Panc1 (cell line): ENCODE results near the gene GNG3.

ENCODE experiments used
- CTCF ChIP-seq: fragments of 450-650 bp; IDR thresholded peaks from 2 replicates; pipeline ENCODE4 v1.5.1; 2017; ENCODE audit warnings: mild to moderate bottlenecking
- POLR2AphosphoS5 ChIP-seq: IDR thresholded peaks from 2 replicates; pipeline ENCODE4 v1.6.1; 2012; ENCODE audit warnings: mild to moderate bottlenecking, low read depth, low read length, moderate library complexity
- REST ChIP-seq, 2 experiments: IDR thresholded peaks; 2 replicates each; pipeline ENCODE4 v1.6.1; 2011 to 2012; ENCODE audit warnings: low read depth in 2 of 2, control low read depth in 1 of 2, low read length in 1 of 2, mild to moderate bottlenecking in 1 of 2, moderate library complexity in 1 of 2; ENCODE audit not compliant: insufficient read depth in 1 of 2
- SIN3A ChIP-seq: IDR thresholded peaks from 2 replicates; pipeline ENCODE4 v1.6.1; 2012; ENCODE audit warnings: low read depth, mild to moderate bottlenecking, low read length, moderate library complexity, borderline replicate concordance; ENCODE audit not compliant: insufficient read depth
- TCF7L2 ChIP-seq: IDR thresholded peaks from 2 replicates; pipeline ENCODE4 v1.6.1; 2011; ENCODE audit warnings: mild to moderate bottlenecking, low read depth, low read length, inconsistent platforms

- TF ChIP-seq REST (IDR thresholded peaks at IDR 0.05; ENCODE audit: insufficient read depth in 1 of 2, low read depth in 2 of 2, low read length in 1 of 2) (no peak), CTCF (no peak), SIN3A (no peak), POLR2AphosphoS5 (no peak), TCF7L2 (no peak)
These were observed 1.3 kb downstream of the GNG3 start for GRCh38 chr11:62708793-62709192.
